Measurements from ENCODE around the gene SLC38A10. TPM values are rescaled to one million over a fixed set of nuclear protein-coding genes. Genes with fewer than 3 reads are reported as not detected.

Gene SLC38A10
- total RNA-seq, 1 experiment from 2014 or later = 43.8 TPM

- H3K27ac ChIP-seq (ENCODE audit: insufficient read length, low read depth, low read length) = no peak overlapping the region
- no peaks in the 10 kb centered on the region for H3K27me3 ChIP-seq (ENCODE audit: insufficient read depth, low read length)
Observed at GRCh38 chr17:81334391-81334901, 39.3 kb upstream of the SLC38A10 start.

More at GRCh38 chr17:81334391-81334901, 39.3 kb upstream of the SLC38A10 start:
- Histone ChIP-seq H2AFZ (ENCODE audit: low read length) (no peak overlapping the region), H4K5ac (ENCODE audit: insufficient read length, low read depth, low read length) (no peak overlapping the region), H2BK120ac (ENCODE audit: low read depth, low read length, poor library complexity, severe bottlenecking) (no peak overlapping the region), H4K20me1 (ENCODE audit: control insufficient read depth, insufficient read depth, insufficient read length) (no peaks in the 10 kb centered on the region), H3K79me2 (ENCODE audit: insufficient read depth, low read length) (no peaks in the 10 kb centered on the region), H4K8ac (replicated peaks; ENCODE audit: insufficient read length, low read depth, low read length) (no peak overlapping the region), H3K18ac (ENCODE audit: insufficient read length, low read depth, low read length) (no peak overlapping the region), H3K9ac (ENCODE audit: extremely low read depth, insufficient read length, low read length) (no peak overlapping the region), H4K91ac (ENCODE audit: insufficient read length, low read depth, low read length) (no peak overlapping the region), H2BK5ac (ENCODE audit: insufficient read length, low read length) (no peak overlapping the region), H2BK20ac (ENCODE audit: low read depth, low read length, poor library complexity, severe bottlenecking) (no peak overlapping the region), H3K9me3 (ENCODE audit: control insufficient read depth, low read depth, low read length) (no peaks in the 10 kb centered on the region), H2BK15ac (ENCODE audit: low read depth, low read length) (no peak overlapping the region), H3K4ac (ENCODE audit: low read depth, low read length) (no peak overlapping the region), H3K4me2 (ENCODE audit: insufficient read depth, insufficient read length, low read length) (no peak overlapping the region), H3K14ac (ENCODE audit: insufficient read depth, low read length) (no peak overlapping the region), H2BK12ac (ENCODE audit: insufficient read length, low read depth, low read length) (no peak overlapping the region), H3K56ac (ENCODE audit: insufficient read length, low read depth, low read length) (no peak overlapping the region), H2AK5ac (ENCODE audit: insufficient read length, low read length) (no peak overlapping the region), H3T11ph (ENCODE audit: low read length) (no peak overlapping the region), H3K4me1 (ENCODE audit: insufficient read depth, low read length) (no peaks in the 10 kb centered on the region; the same call in 1 of the 2 replicates), H3K79me1 (ENCODE audit: insufficient read depth, low read depth, low read length, poor library complexity, severe bottlenecking) (no peaks in the 10 kb centered on the region), H3K23ac (ENCODE audit: insufficient read length, low read depth, low read length) (no peak overlapping the region), H3K23me2 (ENCODE audit: insufficient read length, low read depth, low read length, poor library complexity, severe bottlenecking) (no peaks in the 10 kb centered on the region)
- Mint-ChIP-seq H3K4me1 (peaks cover 30 to 58% of the 10 kb centered on the region in 2 experiments), H3K27ac (no peak overlapping the region), H3K4me3 (no peak overlapping the region), H3K36me3 (ENCODE audit: insufficient read depth in 1 of 3, low read depth in 3 of 3) (no peaks in the 10 kb centered on the region), H3K27me3 (ENCODE audit: low read depth) (peaks cover 22% of the 10 kb centered on the region), H3K9me3 (no peaks in the 10 kb centered on the region; a peak in 1 of 5 replicates)
- no peak for TF ChIP-seq CTCF (conservative IDR thresholded peaks at IDR 0.05)
- WGBS (ENCODE audit: extremely low coverage, insufficient read length, low lambda C conversion rate) = no CpG with 5 or more reads among the region's 12 CpGs
- DNase-seq = peak; percentile 48

Data from H9 (cell line).